HG03460 (cell line): ENCODE results near the gene SGPL1.

ENCODE experiments used
- ATAC-seq: cut with Tn5 transposase; IDR thresholded peaks from one replicate; pipeline ENCODE4 v1.9.1; 2021; ENCODE audit not compliant: unreplicated experiment

The SGPL1 gene

DNA sequence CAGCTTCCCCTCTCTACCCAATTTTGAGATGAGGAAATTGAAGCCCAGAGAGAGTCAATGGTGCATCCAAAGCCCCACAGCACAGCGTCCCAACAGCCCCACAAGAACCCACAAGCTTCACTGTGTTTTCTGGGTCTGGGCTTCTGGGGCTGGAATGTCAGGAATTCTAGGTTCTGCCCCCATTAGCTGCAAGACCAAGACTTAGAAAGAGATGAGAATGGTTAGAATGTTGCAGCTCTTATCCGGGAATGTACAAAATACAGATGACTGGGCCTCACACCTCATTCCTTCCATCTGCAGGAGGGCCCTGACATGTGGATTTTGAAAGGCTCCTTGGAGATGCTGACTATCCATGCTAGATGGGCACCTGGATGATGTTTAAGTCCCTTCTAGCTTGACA lies 6.0 kb upstream of the SGPL1 start:
- no peak for ATAC-seq

DNA sequence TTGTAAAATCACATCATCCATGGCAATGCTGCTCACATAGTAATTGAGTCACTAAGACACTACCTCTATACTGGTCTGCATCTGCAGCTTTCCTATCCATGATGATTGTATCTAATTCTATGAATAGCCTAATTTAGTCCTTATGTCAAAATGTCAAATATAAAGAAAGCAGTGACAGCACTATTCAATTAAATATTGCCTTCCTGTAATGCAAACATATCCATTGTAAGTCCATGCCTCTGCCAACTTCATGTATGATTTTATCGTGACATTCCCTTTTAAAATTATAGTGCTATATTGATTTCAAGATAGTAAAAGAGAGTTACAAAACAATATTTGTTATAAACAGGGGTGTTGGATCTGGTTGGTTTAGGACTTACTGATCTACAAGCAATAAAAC lies 4.8 kb upstream of the SGPL1 start:
- ATAC-seq = no peak

DNA sequence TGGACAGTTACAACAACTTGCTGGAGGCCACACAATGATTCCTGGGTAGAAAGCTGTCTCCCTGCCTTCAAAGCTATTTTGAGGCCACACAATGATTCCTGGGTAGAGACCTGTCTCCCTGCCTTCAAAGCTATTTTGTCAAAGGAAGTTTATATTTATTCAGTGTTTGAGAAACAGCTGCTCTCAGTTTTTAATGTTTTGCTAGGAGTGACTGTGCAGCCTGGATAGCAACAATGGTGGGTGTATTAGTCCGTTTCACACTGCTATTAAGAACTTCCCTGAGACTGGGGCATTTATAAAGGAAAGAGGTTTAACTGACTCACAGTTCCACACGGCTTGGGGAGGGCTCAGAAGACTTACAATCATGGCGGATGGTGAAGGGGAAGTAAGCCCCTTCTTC lies 3.9 kb upstream of the SGPL1 start:
- ATAC-seq = no peak

DNA sequence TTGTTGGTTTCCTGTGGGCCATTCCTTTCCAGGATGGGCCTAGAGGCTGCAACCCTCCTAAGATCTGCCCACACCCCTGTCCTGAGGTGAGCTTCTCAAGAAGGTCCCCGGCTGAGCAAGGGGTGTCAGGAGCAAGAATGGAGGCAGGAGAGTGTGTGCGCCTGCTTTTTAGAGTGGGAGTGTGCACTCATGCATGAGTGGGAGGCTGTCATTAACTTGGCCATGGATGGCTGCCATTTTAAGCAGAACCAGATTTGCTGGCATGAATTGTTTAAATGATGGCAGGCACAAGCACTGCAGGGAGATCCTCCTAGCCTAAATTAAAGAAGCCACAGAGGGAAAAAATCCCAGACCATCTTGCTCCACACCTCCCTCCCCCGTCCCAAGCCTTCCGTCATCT lies 2.9 kb upstream of the SGPL1 start:
- no peak for ATAC-seq

DNA sequence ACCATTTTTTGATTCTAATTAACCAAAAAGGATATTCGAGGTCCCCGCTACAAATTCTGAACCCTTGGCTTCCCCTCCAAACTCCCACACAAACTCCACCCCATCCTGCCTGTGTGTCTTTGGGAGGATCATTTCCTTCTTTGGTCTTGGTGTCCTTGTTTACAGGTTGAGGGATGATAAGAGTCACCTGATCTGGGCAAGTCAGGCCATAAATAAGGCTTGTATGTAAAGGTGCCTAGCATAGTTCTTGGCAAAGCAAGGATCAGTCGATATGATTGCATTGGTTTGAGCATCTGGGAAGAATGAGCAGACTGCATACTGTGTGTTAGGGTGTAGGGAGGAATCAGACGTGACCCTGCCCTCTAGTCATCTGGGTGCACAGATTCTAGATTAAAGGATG lies 1.6 kb upstream of the SGPL1 start:
- ATAC-seq = no peak

DNA sequence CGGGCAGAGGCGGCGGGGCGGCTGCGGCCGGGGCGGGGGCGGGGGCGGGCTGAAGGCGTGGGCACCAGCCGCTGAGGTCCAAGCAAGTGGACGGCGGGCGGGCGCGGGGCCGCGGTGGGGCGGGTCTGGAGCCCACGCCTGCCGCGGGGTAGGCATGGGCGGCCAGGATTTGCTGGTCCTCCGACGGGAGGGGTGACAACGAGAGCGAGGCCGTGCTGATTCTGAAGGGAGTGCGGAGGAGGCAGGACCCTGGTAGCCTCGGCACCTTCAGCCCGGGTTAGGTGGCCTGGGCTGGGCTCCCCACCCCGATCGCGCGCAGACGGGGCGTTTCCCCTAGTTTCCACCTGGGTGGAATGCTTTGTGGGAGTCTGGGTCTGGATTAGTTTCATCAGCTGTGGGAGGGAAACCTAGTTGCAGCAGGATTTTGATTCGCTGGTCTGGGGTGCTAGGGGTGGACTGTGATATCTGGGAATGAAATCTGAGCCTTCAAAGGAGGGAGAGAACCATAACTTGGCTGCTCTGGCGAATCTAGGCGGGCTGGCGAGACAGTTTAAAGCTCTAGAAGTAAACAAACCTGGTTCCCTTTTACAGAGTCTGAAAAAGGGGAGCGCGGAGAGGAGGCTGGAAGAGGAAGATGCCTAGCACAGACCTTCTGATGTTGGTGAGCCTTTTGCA lies 609 bp downstream of the SGPL1 start:
- ATAC-seq = peak; percentile 33

DNA sequence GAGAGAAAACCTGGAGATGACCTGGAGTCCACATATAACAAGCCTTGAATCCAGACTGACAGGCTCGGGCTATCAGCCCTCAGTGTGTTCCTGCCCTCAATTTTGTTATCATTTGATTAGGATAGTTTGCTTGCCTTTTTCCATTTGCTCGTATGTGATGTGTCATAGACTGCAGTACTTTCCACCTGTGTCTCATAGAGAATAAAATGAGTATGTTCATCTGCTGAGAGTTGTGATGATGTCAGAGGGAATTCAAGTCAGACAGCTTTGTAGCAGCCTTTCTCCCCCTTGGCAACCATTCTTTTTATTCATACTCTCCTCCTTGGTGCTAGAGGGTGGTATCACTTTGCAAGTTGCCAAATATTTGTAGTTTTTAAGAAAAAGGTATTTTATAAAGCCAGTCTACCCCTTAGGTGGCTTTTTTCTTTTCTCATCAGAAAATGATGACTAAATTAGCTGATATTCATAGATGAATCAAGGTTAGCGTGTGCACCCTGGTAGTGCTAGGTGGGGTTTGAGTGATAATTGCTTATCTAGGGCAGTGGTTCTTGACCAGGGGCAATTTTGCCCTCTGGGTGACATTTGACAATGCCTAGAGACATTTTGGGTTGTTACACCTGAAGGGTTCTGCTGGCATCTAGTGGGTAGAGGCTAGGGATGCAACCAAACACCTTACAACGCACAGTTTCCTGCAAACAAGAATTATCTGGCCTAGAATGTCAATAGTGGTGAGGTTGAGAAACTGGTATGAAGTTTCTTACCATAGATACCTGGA lies 5.4 kb downstream of the SGPL1 start:
- no peak for ATAC-seq

DNA sequence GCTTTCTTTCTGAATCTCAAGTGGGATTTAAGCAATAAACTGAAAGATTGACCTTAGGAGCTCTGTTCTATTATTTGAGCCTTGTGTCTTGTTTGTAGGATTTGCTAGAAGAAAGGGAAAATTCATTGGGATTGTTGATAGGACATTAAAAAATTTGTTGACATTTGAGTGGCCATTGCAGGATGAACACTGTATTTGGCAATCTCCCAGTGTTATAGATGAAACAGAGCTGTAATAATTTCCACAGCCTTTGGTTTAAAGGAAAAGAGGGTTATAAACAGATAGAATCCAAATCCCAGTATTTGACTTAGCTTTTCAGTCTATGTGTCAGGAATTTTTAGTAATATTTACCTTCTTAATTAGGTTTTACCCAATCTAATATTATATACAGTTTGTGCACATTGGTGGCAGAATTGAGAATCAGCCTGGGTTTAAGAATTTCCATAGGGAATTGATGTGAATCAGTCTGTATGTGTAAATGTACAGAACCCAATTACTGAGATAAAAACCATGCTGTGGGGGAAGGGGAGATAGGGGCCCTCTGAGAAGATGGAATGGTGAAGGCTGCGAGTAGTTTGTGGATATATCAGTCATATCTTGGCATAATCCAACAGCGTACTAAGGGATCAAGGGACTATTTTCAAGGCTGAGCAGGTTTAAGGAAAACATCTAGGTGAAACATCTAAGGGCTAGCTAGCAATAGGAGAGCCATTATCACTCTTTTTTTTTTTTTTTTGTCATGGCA lies 6.5 kb downstream of the SGPL1 start:
- no peak for ATAC-seq

DNA sequence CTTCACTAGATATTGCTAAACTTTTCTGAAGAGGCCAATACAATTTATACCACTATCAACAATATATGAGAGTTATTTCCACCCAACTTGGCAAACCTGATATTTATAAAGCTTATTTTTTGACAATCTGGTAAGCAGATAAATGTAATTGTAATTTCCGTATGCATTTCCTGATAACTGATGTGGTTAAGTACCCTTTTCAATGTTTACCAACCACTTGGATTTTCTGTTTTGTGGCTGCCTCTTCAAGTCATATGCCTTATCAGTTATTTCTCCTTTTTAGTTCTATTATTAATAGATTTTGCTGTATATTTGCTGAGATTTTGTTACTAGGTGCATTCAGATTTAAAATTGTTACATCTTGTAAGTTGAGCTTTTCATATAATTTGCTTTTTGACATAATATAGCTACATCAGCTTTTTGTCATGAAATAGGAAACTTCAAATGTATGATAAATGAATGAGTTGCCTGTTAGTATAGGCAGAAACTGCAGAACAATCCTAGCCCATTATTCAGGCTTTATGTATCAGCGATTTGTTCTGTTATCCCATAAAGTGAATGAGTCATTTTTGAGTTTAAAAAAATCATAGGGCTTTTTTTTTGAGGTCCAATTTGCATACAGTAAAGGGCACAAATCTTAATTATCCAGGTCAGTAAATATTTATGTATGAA lies 11.5 kb downstream of the SGPL1 start:
- no peak for ATAC-seq

DNA sequence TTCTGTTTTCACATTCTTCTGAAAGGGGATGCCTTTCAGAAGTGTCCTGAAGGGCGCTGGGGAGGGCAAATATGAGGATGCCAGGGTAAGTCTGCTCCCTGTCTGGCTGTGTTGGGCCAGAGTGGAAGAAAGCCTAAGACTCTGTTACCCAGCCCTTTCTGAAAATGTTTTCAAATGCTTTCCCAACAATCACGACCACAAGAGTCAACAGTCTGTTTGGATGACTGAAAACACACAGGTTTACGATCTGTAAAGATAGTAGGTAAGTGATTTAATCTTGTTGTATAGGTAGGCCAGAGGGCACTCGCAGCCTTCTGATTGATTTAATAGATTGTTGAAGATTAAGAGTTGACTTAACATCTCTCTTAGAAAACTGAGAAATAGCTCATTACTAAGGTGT lies 13.2 kb downstream of the SGPL1 start:
- no peak for ATAC-seq

DNA sequence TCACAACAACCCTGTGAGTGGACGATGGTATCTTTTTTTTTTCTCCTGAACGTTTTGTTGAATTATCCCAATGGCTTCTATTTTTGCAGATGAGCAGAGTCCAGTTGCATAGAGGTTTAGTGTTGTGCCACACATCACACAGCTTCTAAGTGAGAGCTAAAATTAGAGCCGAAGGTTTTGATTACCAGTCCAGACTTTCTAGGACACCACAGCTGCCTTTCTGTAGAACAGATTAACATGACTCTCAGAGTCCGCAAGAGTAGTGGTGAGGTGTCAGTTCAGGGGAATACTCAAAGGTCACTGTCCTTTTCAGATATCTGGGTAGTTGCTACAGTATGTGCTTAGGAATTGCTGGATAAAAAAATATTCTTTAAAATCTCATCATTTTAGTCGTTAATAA lies 13.8 kb downstream of the SGPL1 start:
- no peak for ATAC-seq

DNA sequence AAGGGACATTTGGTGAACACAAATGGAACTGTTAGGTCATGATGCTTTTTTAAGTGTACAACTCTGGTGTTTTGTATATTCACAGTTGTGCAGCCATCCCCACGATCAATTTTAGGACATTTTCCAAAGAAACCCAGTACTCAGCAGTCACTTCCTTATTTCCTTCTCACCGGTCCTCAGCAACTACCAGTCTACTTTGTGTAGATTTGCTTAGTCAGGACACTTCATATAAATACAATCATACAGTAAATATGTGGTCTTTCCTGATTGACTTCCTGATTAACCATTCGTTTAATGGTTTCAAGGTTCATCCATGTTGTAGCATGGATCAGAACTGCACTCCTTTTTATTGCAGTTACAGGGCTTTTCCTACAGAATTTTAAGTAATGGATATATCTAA lies 14.4 kb downstream of the SGPL1 start:
- no peak for ATAC-seq

DNA sequence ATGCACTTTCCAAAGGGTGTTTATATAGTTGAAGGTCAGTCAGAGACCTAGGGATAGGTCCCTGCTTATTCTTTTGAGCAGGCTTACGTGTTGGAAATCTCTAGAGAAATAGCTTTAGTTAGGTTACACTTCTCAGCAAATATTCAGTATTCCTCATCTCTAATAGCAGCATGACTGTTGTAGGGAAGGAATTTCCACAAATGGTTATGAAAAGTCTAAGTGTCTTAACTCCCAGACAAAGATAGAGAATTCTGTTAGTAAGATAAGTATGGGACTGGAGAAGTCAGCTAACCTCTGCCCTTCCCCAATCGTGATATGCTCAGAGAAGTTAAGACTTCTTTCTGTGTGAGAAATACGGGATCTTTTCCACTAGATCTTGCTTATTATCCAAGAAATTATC lies 16.5 kb downstream of the SGPL1 start:
- ATAC-seq = no peak

DNA sequence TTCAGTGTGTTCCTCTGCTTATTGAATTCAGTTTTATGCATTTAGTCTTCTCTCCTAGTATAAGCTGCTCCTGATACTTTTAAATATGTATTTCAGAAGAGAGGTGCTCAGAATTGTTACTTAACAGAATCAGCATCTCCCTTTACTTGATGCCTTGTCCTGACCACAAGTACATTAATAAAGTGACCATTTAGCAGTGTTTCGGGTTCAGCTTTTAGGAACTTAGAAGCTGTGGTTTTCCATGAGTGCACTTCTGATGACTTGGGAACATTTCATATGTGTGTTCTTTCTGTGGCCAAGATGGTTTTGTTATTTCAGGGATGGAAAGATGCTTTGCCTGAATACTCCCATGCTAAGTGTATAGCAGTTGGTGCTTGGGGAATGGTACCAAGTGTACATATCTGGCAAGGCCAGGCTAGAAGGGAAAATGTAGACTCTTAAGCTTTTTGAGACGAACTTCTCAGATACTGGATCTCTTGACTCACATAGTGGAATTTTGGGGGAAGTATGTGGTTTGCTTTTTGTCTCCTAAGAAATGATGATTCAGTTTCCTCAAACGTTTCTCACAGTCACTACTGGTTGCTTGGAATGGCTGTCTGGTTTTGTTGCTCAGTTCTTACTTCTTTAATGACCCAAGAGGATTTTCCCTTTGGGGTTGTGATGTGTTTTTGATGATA lies 17.2 kb downstream of the SGPL1 start:
- no peak for ATAC-seq

DNA sequence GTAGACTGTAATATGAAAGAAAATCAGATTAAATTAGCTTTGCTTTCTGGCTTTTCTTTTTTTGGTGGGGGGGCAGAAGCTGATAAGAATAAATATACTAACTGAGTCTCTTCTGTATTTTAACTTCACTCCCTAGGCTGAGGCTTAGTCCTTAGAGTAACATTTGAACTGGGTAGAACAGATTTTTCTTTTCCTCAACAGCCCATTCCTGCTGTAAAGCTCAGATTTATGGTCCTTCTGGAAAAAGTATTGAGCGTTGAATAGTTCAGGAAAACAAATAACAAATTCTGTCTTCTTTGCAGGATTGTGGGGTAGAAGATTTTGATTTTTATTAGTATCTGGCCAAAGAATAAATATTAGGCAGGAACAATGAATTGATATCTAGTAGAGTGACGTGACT lies 17.9 kb downstream of the SGPL1 start:
- no peak for ATAC-seq

DNA sequence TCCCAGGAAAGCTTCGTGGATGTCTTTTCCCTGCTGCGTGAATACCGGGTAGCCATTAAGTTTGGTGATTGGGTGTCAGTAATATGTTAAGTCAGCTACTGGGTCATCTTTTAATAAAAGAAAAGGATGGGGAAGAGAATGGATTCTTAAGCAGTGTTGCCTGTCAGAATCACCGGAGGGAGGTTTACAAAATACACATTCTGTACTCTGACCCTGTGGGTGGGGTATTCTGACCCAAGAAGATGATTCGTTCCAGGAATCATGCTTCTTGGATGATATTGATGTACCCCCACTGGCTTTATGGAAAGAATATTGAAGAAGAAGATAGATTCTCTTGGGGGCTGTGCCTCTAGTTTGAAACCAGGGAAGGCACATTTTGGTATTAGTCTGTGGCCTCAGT lies 18.3 kb downstream of the SGPL1 start:
- no peak for ATAC-seq

DNA sequence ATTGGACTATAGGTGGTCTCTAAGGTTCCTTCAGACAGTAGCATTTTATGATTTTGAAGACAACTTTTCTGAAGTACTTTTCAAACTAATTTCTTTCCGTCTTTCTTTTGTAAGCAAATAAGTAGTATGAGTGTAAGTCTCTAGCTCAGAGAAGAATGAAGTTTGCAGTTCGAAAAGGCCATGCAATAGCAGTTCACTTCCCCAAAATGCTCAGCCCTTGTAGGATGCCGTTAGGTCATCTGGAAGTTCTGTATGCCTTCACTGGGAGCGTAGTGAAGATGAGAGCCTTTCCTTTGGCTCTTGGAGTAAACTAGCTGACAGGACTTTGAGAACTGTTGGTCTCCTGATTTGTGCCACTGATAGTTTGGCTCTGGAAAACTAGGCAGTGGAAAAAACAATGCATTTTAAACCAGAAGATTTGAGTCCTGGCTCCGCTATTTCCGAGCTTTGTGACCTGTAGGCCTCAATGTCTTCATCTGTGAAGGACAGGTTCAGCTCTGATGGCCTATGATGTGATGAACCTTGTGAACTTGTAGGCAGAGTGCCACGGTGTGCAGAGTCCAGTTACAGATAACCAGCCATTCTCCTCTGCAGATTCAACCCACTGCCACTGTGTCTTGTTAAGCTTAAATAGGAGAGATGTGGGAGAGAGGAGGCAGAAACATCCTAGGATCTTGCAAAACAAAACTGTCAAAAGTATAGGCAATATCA lies 18.8 kb downstream of the SGPL1 start:
- no peak for ATAC-seq

DNA sequence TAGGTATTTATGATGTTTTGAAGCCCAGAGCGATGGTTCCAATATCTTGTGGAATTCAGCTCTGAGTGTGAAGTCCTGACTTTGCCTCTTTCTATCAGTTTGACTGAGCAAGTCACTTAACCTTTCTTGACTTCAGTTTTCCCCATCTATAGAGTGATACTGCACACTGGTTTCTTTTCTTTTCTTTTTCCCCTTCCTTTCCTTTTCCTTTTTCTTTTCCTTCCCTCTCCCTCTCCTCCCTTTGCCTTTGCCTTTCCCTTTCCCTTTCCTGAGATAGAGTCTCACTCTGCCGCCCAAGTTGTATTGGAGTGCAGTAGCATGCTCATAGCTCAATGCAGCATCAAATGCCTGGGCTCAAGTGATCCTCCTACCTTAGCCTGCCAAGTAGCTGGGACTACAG lies 20.6 kb downstream of the SGPL1 start:
- no peak for ATAC-seq

DNA sequence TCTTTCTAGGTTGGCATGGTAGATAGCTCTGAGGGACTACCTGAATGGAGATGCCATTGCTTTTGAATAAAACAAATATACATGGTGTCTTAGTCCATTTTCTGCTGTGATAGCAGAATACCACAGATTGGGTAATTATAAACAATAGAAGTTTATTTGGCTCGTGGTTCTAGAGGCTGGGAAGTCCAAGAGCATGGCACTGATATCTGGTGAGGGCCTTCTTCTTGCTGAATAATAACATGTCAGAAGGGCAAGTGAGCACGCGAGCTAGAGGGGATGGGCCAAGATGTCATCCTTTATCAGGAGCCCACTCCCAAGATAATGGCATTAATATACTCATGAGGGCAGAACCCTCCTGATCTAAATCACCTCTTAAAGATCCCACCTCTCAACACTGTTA lies 21.9 kb downstream of the SGPL1 start:
- no peak for ATAC-seq

DNA sequence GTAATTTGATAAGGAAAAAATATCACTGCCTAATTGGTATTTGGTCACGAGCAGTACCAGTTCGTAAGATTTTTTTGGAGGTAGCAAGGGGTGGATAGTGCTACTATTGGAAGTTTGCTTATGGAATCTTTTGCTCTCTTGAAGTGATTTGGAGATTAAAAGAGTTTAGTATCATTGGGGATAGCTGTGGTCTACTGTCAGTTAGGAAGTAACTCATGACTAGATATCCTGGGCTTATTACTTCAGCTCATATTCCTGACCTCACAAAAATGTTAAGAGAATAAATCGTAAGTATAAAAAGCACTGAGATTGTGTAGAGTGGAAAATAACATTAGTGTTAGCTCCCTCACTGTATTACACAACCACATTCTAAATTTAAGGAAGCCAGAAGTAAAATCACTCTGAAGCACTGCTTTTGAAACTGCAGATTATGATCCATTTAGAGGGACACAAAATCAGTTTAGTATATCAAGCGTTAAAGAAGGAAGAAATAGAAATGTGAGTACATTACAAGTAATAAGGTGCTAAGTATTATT lies 22.6 kb downstream of the SGPL1 start:
- ATAC-seq = no peak
